HG03039 (cell line): ENCODE data around the gene ATXN7L1.

ENCODE experiments used
- ATAC-seq: cut with Tn5 transposase; IDR thresholded peaks from one replicate; pipeline ENCODE4 v1.9.1; 2021; ENCODE audit warnings: mild to moderate bottlenecking, moderate library complexity; ENCODE audit not compliant: unreplicated experiment

ATXN7L1 gene

DNA sequence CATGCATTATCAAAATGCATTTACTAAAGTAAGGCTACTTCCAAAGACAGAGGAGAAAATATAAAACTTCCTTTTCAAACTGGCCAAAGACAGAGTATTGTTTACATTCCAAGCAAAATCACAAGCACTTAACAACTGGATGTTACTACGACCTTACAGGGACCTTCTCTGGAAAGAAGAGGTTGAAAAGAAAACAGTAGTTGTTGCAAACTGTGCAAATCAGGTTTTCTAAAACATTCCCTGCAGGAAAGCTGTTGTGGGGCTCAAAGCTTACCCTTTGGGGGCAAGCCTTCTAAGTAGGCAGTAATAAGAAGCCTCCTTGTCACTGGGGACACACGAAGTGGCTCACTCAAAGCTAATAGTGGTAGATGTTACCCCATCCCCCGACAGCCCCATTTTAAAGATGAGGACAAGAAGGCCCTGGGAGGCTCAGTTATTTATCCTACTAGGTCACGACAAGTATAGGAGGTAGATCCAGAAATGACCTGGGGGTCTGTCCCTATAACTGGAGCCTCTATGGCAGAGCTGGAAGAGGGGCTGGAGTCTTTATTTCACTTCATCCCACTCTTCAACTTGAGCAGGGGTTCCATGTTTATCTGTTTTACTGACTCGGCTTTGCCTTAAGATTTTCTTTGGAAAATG is 46.6 kb downstream of the ATXN7L1 start:
- ATAC-seq: no peak

GRCh38 chr7:105828141-105828540 is 48.3 kb downstream of the ATXN7L1 start:
- ATAC-seq: no peak

GRCh38 chr7:105827151-105827875 is 49.1 kb downstream of the ATXN7L1 start:
- no peak for ATAC-seq

DNA sequence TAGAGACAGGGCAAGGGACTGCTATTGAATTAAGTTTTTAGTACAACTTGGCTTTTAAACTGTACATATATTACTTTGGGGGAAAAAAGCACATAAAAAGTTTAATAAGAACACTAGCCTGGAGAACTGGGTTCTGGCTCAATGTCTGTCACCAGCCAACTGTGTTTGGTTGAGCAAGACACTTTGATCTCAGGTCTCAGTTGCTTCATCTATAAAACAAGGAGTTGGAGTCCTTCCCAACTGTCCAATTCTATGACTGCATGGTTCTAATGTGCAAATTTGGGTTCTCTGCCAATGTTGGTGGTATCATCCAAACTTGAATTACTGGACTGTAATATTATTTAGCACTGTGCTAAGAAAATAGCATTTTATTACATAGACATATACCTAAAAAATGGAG is 50.3 kb downstream of the ATXN7L1 start:
- ATAC-seq: no peak

DNA sequence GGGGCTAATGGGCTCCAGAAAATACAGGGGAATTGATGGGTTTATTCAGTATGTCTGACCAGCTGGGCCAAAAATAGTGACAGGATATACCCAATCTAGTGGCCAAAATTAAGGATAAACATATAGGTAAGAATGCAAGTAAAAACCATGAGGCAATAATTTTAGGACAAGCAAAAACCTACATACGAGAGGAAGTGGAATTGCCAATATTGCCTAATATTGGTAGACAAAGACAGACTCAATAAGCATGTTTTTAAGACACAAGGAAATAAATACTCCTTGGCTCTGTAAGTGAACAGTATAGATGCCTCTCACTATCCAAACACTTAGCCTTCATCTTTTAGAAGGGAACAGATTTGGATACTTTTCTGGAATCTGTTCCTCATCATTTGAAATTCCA is 51.0 kb downstream of the ATXN7L1 start:
- ATAC-seq: no peak

GRCh38 chr7:105822806-105823205 is 53.6 kb downstream of the ATXN7L1 start:
- no peak for ATAC-seq

- ATAC-seq: no peak
These were observed 54.9 kb downstream of the ATXN7L1 start for GRCh38 chr7:105821527-105821926.

DNA sequence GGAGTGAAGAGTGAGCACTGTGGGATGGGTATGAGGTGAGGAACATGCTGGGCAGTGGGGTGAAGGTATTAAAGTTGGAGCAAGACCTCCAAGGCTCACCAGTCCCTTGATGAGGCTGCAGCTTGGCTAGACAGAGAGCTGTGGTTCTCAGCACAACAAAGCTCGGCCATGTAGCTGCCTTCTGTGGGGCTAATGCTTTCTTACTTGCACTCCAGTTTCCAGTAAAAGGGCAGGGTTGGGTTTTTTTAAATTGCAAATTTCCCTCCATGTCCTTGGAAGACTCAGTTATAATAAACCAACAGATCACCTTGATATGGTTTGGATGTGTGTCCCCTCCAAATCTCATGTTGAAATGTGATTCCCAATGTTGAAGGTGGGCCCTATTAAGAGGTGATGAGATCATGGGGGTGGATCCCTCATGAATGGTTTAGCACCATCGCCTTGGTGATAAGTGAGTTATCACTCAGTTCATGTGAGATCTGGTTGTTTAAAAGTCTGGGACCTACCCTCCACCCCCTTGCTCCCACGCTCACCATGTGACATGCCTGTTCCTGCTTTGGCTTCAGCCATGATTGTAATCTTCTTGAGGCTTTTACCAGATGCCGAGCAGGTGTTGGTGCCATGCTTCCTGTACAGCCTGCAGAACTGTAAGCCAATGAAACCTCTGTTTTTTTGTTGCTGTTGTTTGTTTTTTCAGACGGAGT is 55.9 kb downstream of the ATXN7L1 start:
- no peak for ATAC-seq

DNA sequence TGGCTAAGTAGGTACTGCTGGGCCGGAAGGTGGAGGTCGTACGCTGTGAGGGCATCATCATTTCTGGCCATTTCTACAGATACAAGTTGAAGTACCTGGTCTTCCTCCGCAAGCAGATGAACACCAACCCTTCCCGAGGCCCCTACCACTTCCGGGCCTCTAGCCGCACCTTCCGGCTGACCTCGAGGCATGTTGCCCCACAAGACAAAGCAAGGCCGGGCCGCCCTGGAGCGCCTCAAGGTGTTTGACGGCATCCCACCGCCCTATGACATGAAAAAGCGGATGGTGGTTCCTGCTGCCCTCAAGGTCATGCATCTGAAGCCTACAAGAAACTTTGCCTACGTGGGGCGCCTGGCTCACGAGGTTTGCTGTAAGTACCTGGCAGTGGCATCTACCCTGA is 56.8 kb downstream of the ATXN7L1 start:
- ATAC-seq: no peak

DNA sequence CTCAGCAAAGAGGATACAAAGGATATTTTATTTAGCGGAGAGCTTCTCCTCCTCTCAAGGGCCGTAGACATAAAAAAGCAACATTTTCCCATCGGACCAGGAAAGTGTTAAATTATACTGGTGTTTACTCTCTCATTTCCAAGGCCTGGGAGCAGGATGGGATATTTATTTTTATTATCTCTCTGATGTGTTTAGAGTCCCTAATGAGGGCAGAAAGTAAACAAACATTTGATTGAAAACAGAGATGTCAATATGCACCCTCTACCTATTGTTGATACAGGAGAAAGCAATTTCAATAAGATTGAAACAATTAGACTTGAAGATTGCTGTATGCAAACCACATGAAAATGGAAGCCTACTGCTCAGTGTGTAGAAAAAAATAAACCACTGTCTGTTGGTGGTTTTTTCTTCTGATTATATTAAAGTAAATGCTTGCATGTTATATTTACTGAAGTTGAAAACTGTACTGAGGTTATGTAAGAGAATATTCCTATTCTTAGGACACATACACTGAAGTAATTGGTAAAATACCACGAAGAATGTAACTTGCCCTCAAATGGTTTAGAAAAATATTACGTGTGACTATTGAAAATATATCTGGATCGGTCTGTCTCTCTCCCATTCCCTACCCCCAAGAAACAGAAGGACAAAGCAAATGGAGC is 59.3 kb downstream of the ATXN7L1 start:
- no peak for ATAC-seq

DNA sequence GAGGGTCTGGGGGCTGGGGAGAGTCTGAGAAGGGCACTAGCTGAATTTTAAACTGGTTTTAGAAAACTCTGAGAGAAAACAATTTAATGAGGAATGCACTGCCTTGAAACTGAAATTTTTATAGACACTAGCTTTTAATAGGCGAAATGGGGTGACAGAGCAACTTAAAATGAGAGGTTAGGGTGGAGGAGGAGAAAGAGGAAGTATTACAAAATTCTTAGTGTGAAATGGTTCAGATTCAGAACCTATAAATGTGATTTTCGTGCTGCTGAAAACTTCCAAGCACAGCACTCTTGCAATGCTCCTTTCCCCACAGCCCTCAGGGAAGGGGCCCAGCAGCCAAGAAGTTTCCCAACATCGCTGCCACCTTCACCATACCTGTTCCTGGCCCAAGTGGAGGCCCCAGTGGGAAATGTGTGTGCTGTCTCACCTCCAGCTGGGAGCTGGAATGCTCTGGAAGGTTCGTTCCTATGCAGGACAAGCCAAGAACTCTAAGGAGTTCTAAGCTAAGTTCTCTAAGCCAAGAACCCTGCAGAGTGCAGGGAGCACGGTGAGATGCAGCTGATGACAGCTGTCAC is 60.0 kb downstream of the ATXN7L1 start:
- no peak for ATAC-seq

DNA sequence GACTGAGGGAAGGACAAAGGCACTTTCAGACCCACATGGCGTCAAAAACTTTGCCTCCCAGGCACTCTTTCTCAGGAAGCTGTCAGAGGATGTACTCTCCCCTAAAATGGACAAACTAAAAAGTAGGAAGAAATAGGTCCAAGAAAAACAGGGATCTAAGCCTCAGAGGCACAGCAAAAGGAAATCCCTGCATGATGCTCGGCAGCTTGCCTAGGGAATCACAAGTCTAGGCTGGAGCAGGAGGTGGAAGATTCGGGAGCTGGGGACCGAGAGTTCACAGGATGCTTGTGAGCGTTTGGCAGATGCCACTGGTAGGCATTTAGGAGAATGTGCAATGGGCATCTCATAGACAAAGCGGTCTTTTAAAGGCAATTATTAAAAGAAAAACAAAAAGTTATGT is 60.8 kb downstream of the ATXN7L1 start:
- no peak for ATAC-seq

- ATAC-seq: no peak
These were observed 61.9 kb downstream of the ATXN7L1 start for GRCh38 chr7:105814481-105814880.

DNA sequence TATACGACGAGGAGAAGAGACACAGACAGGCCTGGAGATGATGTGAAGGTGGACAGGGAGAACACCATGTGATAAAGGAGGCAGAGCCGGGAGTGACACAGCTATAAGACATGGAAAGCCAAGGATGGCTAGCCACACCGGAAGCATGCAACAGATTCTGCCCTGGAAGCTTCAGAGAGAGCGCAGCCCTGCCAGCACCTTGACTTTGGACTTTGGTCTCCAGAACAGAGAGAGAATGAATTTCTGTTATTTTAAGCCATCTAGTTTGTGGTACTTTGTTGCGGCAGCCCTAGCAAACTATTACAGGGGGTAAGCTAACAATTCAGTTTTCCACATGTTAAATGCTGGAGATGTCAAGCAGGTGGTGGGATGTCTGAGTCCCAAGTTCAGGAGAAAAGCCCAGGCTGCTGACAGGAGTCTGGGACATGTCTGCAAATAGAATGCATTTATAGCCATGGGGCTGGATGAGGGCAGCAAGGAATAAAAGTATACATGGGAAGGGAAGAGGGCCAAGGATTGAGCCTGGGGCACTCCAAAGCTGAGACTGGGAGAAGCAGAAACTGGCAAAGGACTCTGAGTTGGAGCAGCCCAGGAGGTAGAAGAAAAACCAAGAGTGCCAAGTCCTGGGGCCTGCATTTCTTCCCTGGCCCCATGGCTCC is 65.1 kb downstream of the ATXN7L1 start:
- no peak for ATAC-seq

DNA sequence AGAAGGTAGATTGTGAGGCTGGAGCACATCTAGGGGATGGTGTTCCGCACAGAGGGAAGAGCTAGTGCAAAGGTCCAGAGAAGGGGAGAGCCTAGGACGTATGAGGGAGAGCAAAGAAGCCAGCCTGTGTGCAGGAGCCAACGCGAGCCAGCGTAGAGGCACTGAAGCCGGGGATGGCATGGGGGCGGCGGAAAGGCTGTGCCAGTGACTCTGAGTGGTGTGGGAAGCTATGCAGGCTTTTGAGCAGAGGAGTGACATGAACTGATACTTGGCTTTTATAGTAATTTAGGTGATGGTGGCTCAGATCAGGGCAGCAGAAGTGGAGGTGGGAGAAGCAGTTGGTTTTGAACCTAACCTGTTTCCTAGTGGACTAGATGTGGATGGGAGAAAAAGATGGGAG is 65.8 kb downstream of the ATXN7L1 start:
- no peak for ATAC-seq

DNA sequence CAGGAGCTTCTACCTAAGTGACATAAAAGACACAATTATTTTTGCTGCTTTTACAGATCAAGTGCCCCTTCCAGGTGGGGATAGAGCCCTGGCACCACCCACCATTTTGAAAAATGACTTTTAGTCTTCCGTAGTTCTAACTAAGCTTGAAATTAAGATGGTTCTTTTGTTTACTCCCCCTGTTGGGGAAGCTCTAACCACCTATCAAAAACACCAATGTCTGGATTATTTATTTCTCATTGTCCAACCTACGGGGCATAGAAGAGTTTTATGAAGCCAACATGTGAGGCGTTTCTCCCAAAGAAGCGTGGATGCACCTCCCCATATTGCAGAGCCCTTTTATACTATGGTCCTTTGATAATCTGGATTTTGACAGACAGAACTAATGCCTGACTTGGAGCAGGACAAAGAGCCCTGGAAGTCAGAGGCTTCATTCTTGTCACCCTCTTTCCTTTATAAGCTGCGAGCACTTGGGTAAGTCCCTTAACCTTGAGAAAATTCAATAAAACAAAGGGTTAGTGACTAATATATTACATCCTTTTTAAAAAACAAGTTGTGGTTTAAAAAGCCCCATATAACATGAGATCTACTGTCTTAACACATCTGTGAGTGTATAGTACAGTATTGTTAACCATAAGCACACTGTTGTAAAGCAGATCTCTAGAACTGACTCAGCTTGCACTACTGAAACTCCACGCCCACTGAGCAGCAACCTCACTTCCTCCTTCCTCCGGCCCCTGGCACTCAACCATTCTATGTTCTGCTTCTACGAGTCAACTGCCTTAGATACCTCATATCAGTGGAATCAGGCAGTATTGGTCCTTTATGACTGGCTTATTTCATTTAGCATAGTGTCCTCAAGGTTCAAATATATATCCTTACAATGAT is 67.5 kb downstream of the ATXN7L1 start:
- ATAC-seq: peak; percentile 95

- no peak for ATAC-seq
These were observed 68.2 kb downstream of the ATXN7L1 start for GRCh38 chr7:105808209-105808608.

DNA sequence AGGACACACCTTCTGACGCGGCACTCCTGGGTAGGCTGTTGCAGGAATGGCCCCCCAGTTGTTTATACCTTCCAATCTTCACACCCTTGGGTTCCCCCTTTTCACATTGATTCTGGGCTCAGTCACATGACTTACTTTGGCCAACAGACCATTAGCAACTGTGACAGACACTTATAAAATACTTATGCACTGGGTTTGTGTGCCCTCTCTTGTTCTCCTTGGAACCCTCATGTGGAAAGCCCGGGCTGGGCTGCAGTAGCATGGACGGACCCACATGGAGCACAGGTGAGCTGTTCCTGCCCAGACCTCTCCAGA is 69.0 kb downstream of the ATXN7L1 start:
- no peak for ATAC-seq

DNA sequence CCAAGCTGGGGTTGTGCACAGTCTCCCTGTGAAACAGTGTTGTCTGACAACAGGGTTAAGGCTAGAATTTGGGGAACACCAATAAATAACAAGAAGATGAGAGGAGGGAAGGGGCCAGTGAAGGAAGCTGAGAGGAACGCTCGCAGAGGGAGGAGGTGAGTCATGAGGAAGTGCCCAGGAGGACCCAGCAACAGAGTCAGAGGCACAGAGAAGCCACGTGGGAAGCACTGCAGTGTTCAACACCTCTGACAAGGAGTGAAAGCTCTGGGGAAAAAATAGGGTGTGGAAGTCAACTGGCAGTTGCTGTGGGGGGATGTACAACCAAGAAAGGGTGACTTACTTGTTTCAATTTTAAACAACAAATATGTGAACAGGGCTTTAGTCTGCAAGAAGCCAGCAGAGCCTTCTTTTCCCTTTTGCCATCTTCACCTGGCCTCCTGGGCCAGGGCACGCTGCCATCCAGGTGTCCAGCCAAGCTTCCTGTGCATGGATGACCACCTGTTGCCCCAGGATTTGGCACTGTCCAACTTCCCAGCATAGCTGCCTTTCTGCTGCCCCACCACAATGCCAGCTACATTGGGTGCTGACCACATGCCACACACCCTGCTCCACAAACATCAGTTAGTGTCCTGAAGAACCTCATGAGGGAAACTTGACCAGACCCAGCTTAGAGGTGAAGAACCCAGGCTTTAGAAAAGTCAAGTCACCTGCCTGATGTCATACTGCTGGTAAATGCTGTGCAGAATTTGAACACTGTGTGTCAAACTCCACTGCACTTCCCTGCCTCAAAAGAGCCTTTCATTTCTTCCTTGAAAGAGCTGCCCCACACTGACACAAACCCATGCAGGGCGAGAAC is 69.6 kb downstream of the ATXN7L1 start:
- peak; percentile 35 for ATAC-seq
